Endothelial cell of umbilical vein (primary cell): Measurements from ENCODE around the gene FAXDC2. TPM values are rescaled to one million over a fixed set of nuclear protein-coding genes. Genes with fewer than 3 reads are reported as not detected.

Source experiments
- BruUV-seq: library from RNA; stranded (reverse); fragments of 400-500 nt; replicated peaks from 2 replicates; lab custom pipeline; 2021; lab: Mats Ljungman, UMichigan
- CTCF ChIA-PET: fragments of 300-600, 350-600 bp; sonication (Branson Sonifier 250); formaldehyde crosslinking; loops from one replicate; lab custom pipeline; 2021; ENCODE audit warnings: antibody characterized with exemption, inconsistent platforms; lab: Charles Lee
- POLR2A ChIA-PET: fragments of 300-600, 350-600 bp; sonication (Branson Sonifier 250); formaldehyde crosslinking; loops from one replicate; lab custom pipeline; 2021; ENCODE audit warnings: antibody characterized with exemption, inconsistent platforms; lab: Charles Lee
- DNase-seq: peaks from one replicate; pipeline ENCODE4 v3.0.0-alpha.2; 2011; ENCODE audit warnings: low read depth, low spot score
- FAIRE-seq: peaks from 2 replicates; lab custom pipeline; 2011; peaks lifted over from hg19 to GRCh38; lab: Jason Lieb, UNC
- H2AFZ ChIP-seq: 2 replicates; pipeline ENCODE4 v1.6.0; 2012; ENCODE audit warnings: low read depth, low read length, control low read depth, inconsistent platforms
- H3K27ac ChIP-seq: 2 replicates; pipeline ENCODE4 v1.5.1; 2011; ENCODE audit warnings: low read depth, mild to moderate bottlenecking, control low read depth, low read length, moderate library complexity; ENCODE audit not compliant: insufficient read depth
- H3K27me3 ChIP-seq, 2 experiments: 2 replicates each; pipeline versions ENCODE4 v1.6.0 to v1.6.1; 2011; ENCODE audit warnings: low read length in 2 of 2, mixed read lengths in 1 of 2; ENCODE audit not compliant: control insufficient read depth in 2 of 2, insufficient read depth in 2 of 2
- H3K36me3 ChIP-seq, 2 experiments: 2 replicates in 1 of 2; 3 replicates in 1 of 2; pipeline ENCODE4 v1.5.1; 2011; ENCODE audit warnings: low read length in 2 of 2, mild to moderate bottlenecking in 1 of 2, moderate library complexity in 1 of 2; ENCODE audit not compliant: control insufficient read depth in 2 of 2, insufficient read depth in 2 of 2; ENCODE audit errors: extremely low read depth in 1 of 2
- H3K4me1 ChIP-seq: 3 replicates; pipeline ENCODE4 v1.5.1; 2011; ENCODE audit warnings: mild to moderate bottlenecking, low read length; ENCODE audit not compliant: control insufficient read depth, insufficient read depth; ENCODE audit errors: extremely low read depth
- H3K4me2 ChIP-seq: 2 replicates; pipeline ENCODE4 v1.6.1; 2011; ENCODE audit warnings: low read length, control low read depth, mixed read lengths; ENCODE audit not compliant: insufficient read depth
- H3K4me3 ChIP-seq, 3 experiments: fragments of 200-600 bp in 1 of 3; sonication (generic), shearing (Covaris generic) in 1 of 3; replicated peaks in 1 of 3; 2 replicates each; pipeline ENCODE4 v1.5.1; 2011 to 2016; ENCODE audit warnings: control low read depth in 3 of 3, low read length in 3 of 3, mild to moderate bottlenecking in 2 of 3, inconsistent platforms in 1 of 3, low read depth in 1 of 3, moderate library complexity in 1 of 3; ENCODE audit not compliant: insufficient read depth in 1 of 3
- H3K79me2 ChIP-seq: 2 replicates; pipeline ENCODE4 v1.6.0; 2012; ENCODE audit warnings: low read length, inconsistent platforms; ENCODE audit not compliant: control insufficient read depth, insufficient read depth
- H3K9ac ChIP-seq: replicated peaks from 2 replicates; pipeline ENCODE3; 2011; ENCODE audit warnings: low read length, control low read depth; ENCODE audit not compliant: insufficient read depth; ENCODE audit errors: extremely low read depth
- H3K9me1 ChIP-seq: replicated peaks from 3 replicates; pipeline ENCODE4 v1.6.0; 2011; ENCODE audit warnings: mild to moderate bottlenecking, low read length; ENCODE audit not compliant: control insufficient read depth, insufficient read depth; ENCODE audit errors: extremely low read depth
- H3K9me3 ChIP-seq: replicated peaks from 2 replicates; pipeline ENCODE4 v1.5.1; 2012; ENCODE audit warnings: low read length, inconsistent platforms; ENCODE audit not compliant: control insufficient read depth, insufficient read depth
- H4K20me1 ChIP-seq: replicated peaks from 2 replicates; pipeline ENCODE3; 2011; ENCODE audit warnings: mild to moderate bottlenecking, low read length; ENCODE audit not compliant: control insufficient read depth, insufficient read depth; ENCODE audit errors: extremely low read depth
- EZH2 ChIP-seq: IDR thresholded peaks from 2 replicates; pipeline ENCODE4 v1.6.1; 2012; ENCODE audit warnings: borderline replicate concordance, low read depth, mild to moderate bottlenecking, moderate library complexity, low read length, inconsistent platforms; ENCODE audit not compliant: severe bottlenecking
- FOS ChIP-seq: IDR thresholded peaks from 2 replicates; pipeline ENCODE4 v1.6.1; 2011; ENCODE audit warnings: mild to moderate bottlenecking, low read length, moderate library complexity, borderline replicate concordance; ENCODE audit not compliant: insufficient read depth
- GATA2 ChIP-seq: IDR thresholded peaks from 2 replicates; pipeline ENCODE4 v1.7.0; 2011; ENCODE audit warnings: low read depth, mild to moderate bottlenecking, moderate library complexity, mixed read lengths, low read length; ENCODE audit not compliant: insufficient read length, insufficient read depth
- JUN ChIP-seq: IDR thresholded peaks from 2 replicates; pipeline ENCODE4 v1.6.1; 2011; ENCODE audit warnings: borderline replicate concordance, low read depth; ENCODE audit not compliant: insufficient read length, insufficient read depth
- MYC ChIP-seq: IDR thresholded peaks from one replicate; pipeline ENCODE4 v1.6.1; 2011; ENCODE audit warnings: mild to moderate bottlenecking, low read depth, low read length
- POLR2A ChIP-seq: IDR thresholded peaks from 2 replicates; pipeline ENCODE4 v1.6.1; 2012; ENCODE audit warnings: low read depth, mild to moderate bottlenecking, control low read depth, low read length
- POLR2AphosphoS5 ChIP-seq: IDR thresholded peaks from 2 replicates; pipeline ENCODE4 v1.6.1; 2012; ENCODE audit warnings: low read depth, mild to moderate bottlenecking, control low read depth, low read length, moderate library complexity; ENCODE audit not compliant: insufficient read depth
- dilution Hi-C: fragments of 300-500 bp; cut with MboI; formaldehyde crosslinking; loops from one replicate; pipeline ENCODE4 v1.15.0; 2019; ENCODE audit warnings: low sequenced_read_pairs; ENCODE audit not compliant: extremely low pct_ligation_motif_present
- intact Hi-C: fragments of 100-400 bp; cut with micrococcal nuclease; formaldehyde crosslinking; loops from one replicate; pipeline ENCODE4 v1.10.0; 2022
- polyA plus RNA-seq, 4 experiments: library from polyadenylated mRNA; depleted of rRNA in 3 of 4; stranded (reverse) in 3 of 4; unstranded in 1 of 4; fragments of >200 nt; gene quantifications; 2 replicates each; pipeline versions ENCODE4 v1.2.1 to v1.2.3, GENCODE V29; 2011 to 2012; ENCODE audit warnings: missing spikeins in 1 of 4
- total RNA-seq: library from RNA; stranded (reverse); gene quantifications from 2 replicates; pipeline ENCODE4 v1.2.3, GENCODE V29; 2021
- TF ChIP-seq, protein P1 (sequence below), 2 donors: IDR thresholded peaks; 1 replicate in 1 of 2; 2 replicates in 1 of 2; pipeline ENCODE4 v1.5.1; 2011; ENCODE audit warnings: low read length in 2 of 2, mild to moderate bottlenecking in 2 of 2, moderate library complexity in 2 of 2, control low read depth in 1 of 2, inconsistent platforms in 1 of 2, low read depth in 1 of 2; ENCODE audit not compliant: insufficient read depth in 1 of 2; ENCODE audit errors: extremely low read depth in 1 of 2
- TF ChIP-seq, protein P2 (sequence below): IDR thresholded peaks from 2 replicates; pipeline ENCODE4 v1.6.1; 2011; ENCODE audit not compliant: insufficient read depth, insufficient read length

The FAXDC2 gene
- total and polyA plus RNA-seq, 2 donors (not counting 3 experiments of a cell fraction or from before 2014, with no cell fraction given) = 8.3 to 12.0 TPM

DNA sequence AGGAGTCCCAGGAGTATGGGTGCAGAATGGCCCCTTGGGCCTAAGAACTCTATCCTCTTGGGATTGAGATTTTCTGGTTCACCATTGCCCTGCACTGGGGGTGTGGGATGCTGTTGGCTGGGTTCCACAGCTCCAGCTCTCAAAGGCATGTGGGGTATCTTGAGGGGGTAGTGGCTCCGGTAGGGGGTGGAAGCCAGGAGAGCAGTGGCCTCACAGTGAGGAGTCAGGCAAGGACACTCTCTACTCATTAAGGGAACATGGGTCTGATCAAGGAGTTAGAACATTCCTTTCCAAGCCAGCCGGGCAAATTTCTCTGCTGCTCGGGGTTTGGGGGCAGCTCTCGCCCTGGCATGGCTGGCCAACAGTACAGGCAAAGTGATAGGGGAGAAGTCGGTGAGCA lies 62.2 kb downstream of the FAXDC2 start:
- H3K4me3 ChIP-seq = no peak overlapping the region
- H3K27me3 ChIP-seq = no peaks in the 10 kb centered on the region
- no peak overlapping the region for H3K9ac ChIP-seq
- H3K9me1 ChIP-seq = peaks cover 3% of the 10 kb centered on the region
- FAIRE-seq (no peak), DNase-seq (no peak)
- H2AFZ ChIP-seq = no peak overlapping the region
- TF ChIP-seq JUN = no peak
- ChIA-PET POLR2A (no interaction called here), CTCF (interaction anchor here (0.9 to 1.1 kb wide), 2 partner anchors 9 to 138 kb away, joined by 3 to 4 read pairs; no protein-coding TSS in a partner anchor)
- H4K20me1 ChIP-seq = peaks cover 8% of the 10 kb centered on the region
- dilution Hi-C loops = no loop called here
- no peak overlapping the region for H3K27ac ChIP-seq
- H3K36me3 ChIP-seq = peaks cover 3 to 23% of the 10 kb centered on the region in 2 experiments
- no peak overlapping the region for H3K4me2 ChIP-seq
- intact Hi-C loops = no loop called here
- peaks cover 77% of the 10 kb centered on the region for H3K79me2 ChIP-seq
- H3K4me1 ChIP-seq = peaks cover 7% of the 10 kb centered on the region
- BruUV-seq = no TSS peak
- no peaks in the 10 kb centered on the region for H3K9me3 ChIP-seq

DNA sequence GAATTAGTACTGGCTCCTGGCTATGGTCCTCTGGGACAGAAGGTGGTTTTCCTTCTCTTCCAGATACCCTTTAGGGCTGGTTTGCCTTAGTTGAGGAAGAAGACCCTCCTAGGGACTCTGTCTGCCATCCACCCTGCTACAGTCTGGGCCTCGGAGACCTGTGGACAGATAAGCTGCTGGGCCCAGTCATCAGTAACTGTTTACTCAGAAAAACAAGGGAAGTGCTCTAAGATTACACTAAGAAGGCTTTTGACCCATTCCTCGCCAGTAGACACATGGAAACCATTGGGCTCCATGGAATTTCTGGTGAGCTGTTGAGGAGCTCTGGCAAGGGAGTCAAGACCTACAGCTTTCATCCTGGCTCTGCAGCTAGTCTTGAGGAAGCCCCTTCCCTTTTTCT lies 64.0 kb downstream of the FAXDC2 start:
- FAIRE-seq (no peak), DNase-seq (no peak)
- no peak overlapping the region for H3K4me3 ChIP-seq
- CTCF ChIA-PET = interaction anchor here (0.7 kb wide), 1 partner anchor 18 kb away, joined by 3 read pairs; no protein-coding TSS in a partner anchor
- no peak overlapping the region for H3K9ac ChIP-seq
- no TSS peak for BruUV-seq
- intact Hi-C loops = no loop called here
- no peak overlapping the region for H3K27ac ChIP-seq
- TF ChIP-seq, protein P1, sequence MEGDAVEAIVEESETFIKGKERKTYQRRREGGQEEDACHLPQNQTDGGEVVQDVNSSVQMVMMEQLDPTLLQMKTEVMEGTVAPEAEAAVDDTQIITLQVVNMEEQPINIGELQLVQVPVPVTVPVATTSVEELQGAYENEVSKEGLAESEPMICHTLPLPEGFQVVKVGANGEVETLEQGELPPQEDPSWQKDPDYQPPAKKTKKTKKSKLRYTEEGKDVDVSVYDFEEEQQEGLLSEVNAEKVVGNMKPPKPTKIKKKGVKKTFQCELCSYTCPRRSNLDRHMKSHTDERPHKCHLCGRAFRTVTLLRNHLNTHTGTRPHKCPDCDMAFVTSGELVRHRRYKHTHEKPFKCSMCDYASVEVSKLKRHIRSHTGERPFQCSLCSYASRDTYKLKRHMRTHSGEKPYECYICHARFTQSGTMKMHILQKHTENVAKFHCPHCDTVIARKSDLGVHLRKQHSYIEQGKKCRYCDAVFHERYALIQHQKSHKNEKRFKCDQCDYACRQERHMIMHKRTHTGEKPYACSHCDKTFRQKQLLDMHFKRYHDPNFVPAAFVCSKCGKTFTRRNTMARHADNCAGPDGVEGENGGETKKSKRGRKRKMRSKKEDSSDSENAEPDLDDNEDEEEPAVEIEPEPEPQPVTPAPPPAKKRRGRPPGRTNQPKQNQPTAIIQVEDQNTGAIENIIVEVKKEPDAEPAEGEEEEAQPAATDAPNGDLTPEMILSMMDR (IDR thresholded peaks at IDR 0.05; ENCODE audit: extremely low read depth in 1 of 2, insufficient read depth in 1 of 2, low read depth in 1 of 2, low read length in 2 of 2) = no peak
- no peak for TF ChIP-seq EZH2
- TF ChIP-seq JUN = no peak
- no peak for TF ChIP-seq MYC
- TF ChIP-seq POLR2A = no peak
- no peak for TF ChIP-seq GATA2
- TF ChIP-seq POLR2AphosphoS5 = no peak
- TF ChIP-seq, protein P2, sequence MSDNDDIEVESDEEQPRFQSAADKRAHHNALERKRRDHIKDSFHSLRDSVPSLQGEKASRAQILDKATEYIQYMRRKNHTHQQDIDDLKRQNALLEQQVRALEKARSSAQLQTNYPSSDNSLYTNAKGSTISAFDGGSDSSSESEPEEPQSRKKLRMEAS = no peak
- TF ChIP-seq FOS = no peak
- H4K20me1 ChIP-seq = peaks cover 8% of the 10 kb centered on the region
- peaks cover 3% of the 10 kb centered on the region for H3K9me1 ChIP-seq
- H2AFZ ChIP-seq = no peak overlapping the region
- peaks cover 0 to 8% of the 10 kb centered on the region in 2 experiments for H3K36me3 ChIP-seq
- peaks cover 89% of the 10 kb centered on the region for H3K79me2 ChIP-seq
- no peaks in the 10 kb centered on the region for H3K9me3 ChIP-seq
- dilution Hi-C loops = no loop called here
- peaks cover 7% of the 10 kb centered on the region for H3K4me1 ChIP-seq
- POLR2A ChIA-PET = no interaction called here
- H3K4me2 ChIP-seq = no peak overlapping the region
- no peaks in the 10 kb centered on the region for H3K27me3 ChIP-seq
